NCI-H345 treated with DMSO at 0.1 percent for 48 hours (cell line): Measurements from ENCODE around the gene EYA2.

Source experiments
- DNase-seq: peaks from one replicate; lab custom pipeline; 2025; ENCODE audit not compliant: unreplicated experiment; lab: John Stamatoyannopoulos, UW

Gene EYA2

GRCh38 chr20:47221036-47221625, 326.5 kb downstream of the EYA2 start:
- DNase-seq = no peak

GRCh38 chr20:47222468-47223119, 328.0 kb downstream of the EYA2 start:
- no peak for DNase-seq

- DNase-seq = no peak
Measured at GRCh38 chr20:47223896-47224295, 329.3 kb downstream of the EYA2 start.

GRCh38 chr20:47224300-47224791, 329.7 kb downstream of the EYA2 start:
- DNase-seq = no peak

- DNase-seq = no peak
Measured at GRCh38 chr20:47224857-47225256, 330.2 kb downstream of the EYA2 start.

- DNase-seq = no peak
Measured at GRCh38 chr20:47225458-47225857, 330.8 kb downstream of the EYA2 start.

GRCh38 chr20:47227119-47227518, 332.5 kb downstream of the EYA2 start:
- DNase-seq = no peak

GRCh38 chr20:47227576-47227975, 332.9 kb downstream of the EYA2 start:
- no peak for DNase-seq

GRCh38 chr20:47228654-47229053, 334.0 kb downstream of the EYA2 start:
- DNase-seq = no peak

- no peak for DNase-seq
Measured at GRCh38 chr20:47230811-47231256, 336.2 kb downstream of the EYA2 start.

GRCh38 chr20:47231382-47232039, 336.9 kb downstream of the EYA2 start:
- DNase-seq = no peak

- no peak for DNase-seq
Measured at GRCh38 chr20:47232518-47232917, 337.9 kb downstream of the EYA2 start.

- no peak for DNase-seq
Measured at GRCh38 chr20:47233333-47234188, 338.9 kb downstream of the EYA2 start.

- no peak for DNase-seq
Measured at GRCh38 chr20:47235111-47235510, 340.5 kb downstream of the EYA2 start.

GRCh38 chr20:47235853-47236638, 341.4 kb downstream of the EYA2 start:
- DNase-seq = no peak

GRCh38 chr20:47236639-47236900, 341.9 kb downstream of the EYA2 start:
- DNase-seq = no peak

- no peak for DNase-seq
Measured at GRCh38 chr20:47237715-47238114, 343.1 kb downstream of the EYA2 start.
